NCI-H774 (cell line): Measurements from ENCODE around the gene ITPK1.

Experiments used
- DNase-seq: peaks from one replicate; lab custom pipeline; 2025; lab: John Stamatoyannopoulos, UW

The ITPK1 gene

DNA sequence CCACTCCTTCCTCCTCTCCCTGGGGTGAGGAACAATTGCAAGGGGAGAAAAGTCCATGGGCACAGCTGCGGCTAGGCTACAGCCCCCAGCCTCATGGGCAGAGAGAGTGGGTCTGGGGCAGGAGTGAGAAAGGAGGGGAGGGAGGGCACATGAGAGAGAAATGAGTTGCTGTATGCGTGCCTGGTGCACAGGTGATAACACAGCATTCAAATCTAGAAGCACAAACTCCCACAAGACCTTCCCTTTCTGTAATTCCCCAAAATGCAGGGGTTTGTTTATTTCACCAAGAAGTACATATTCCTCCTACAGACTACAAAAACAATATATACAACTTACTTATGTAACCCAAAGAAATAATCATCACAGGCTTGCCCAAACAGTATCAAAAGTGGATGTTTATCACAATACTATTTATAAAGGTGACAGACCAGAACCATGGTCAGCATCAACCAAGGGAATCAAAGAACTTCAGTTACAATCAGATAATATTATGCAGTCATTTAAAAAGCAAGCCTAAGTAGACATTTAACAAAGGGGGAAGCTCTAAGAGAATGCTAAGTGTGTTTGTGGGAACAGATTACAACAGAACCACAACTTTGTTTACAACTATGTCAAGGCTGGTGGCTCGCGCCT is 54.2 kb downstream of the ITPK1 start:
- DNase-seq, result no peak

DNA sequence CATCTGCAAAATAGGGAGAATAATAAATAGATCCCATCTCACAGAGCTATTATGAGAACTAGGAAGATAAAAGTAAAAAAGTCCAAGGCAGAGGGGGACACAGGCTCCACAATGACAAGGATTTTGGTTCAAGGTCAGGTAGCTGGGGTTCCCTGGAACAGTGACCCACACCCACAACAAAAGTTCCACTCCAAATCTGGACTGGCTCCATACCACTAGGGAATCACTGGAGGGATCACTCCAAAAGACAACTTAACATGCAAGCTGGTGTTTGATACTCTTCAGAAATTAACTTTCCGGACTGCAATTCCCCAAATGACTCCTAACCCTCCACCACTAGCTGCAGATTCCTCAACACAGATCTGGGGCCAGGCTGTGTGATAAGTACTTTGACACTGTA is 54.9 kb downstream of the ITPK1 start:
- DNase-seq, result no peak

DNA sequence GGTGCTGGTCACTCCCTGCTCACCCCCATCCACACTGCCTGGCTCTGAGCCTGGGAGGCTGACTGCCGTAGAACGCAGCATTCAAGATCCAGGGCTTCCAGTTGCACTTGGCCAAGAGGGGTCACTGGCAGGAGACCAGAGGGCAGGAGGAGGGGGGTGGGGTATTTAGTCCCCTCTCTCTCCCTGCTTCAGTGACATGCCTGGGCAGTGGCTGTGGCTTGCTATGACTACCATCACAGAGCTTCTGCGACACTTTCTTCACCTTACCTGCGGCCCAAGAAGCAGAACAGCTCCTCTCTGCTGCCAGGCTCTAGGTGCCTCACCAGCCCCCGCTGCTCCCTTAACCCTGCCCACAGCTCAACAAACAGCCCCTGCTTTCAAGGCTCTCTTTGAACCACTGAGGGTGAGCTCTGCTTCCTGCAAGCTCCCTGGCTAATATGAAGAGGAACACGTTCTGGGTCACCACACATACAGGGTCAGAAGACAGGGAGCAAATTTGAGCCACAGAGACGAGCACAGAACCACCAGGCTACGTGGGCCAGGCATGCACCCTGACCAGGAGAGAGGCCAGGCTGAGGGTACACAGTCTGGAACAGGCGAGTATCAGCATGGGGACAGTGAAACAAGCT is 55.7 kb downstream of the ITPK1 start:
- no peak for DNase-seq

DNA sequence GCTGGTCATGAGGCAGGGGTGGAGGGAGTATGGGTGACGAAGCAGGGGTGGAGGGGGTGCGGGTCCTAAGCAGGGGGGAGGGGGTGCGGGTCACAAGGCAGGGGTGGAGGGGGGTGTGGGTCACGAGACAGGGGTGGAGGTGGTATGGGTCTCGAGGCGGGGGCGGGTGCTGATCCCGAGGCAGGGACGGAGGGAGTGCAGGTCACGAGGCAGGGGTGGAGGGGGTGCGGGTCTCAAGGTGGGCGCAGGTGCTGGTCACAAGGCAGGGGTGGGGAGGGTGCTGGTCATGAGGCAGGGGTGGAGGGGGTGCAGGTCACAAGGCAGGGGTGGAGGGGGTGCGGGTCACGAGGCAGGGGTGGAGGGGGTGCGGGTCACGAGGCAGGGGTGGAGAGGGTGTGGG is 56.5 kb downstream of the ITPK1 start:
- no peak for DNase-seq

DNA sequence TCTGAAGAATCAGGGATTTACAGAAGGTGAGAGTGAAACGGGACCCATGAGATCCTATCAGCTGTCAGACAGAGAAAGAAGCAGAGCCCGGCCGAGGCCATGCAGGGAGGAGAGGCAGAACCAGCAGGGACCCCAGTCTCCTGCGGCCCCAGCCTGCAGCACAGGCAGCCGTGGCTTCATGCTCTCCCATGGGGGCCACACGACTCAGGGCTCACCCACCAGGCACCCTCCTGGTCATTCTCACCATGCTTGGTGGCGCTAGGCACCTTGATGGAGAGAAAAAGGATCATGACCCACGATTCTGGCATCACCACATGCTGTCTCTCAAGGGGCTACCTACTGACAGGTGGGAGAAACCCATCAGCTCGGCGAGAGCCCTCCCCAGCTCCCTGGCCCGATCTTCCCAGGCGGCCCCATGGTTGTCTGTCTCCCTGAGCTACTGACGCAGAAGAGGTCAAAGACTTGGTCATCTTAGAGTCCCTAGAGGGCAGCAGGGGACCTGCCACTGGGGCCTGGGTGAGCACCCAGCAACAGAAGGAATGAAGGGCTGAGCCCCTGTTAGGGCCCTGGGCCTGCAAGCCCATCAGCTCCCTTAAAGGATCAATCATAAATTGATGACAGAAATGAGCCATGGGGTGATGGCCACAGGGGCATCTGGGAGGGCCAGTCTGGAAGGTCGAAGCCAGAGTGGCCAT is 58.0 kb downstream of the ITPK1 start:
- DNase-seq, result no peak

- DNase-seq, result no peak
Observed at GRCh38 chr14:93056840-93057585, 58.7 kb downstream of the ITPK1 start.

GRCh38 chr14:93056166-93056839 is 59.4 kb downstream of the ITPK1 start:
- no peak for DNase-seq

- DNase-seq, result no peak
Observed at GRCh38 chr14:93055651-93056115, 60.0 kb downstream of the ITPK1 start.

DNA sequence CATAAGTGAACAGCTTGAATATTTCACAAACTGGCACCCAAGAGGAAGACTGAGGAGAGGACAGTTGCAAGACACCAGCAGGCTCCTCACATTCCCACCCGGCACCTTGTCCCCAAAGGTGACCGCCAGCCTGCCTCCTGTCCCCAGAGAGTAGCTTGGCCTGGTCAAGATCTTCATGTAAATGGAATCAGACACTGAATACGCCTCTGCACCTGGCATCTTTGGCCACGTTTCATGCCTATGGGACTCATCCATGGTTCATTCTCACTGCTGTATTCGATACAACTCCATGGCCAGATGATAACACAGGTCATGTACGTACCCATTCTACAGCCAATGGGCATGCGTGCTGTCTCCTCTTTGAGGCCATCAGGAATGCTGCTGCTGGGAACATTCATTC is 60.8 kb downstream of the ITPK1 start:
- no peak for DNase-seq

- DNase-seq, result no peak
Observed at GRCh38 chr14:93054006-93054405, 61.7 kb downstream of the ITPK1 start.

GRCh38 chr14:93051600-93052546 is 63.9 kb downstream of the ITPK1 start:
- DNase-seq, result no peak

DNA sequence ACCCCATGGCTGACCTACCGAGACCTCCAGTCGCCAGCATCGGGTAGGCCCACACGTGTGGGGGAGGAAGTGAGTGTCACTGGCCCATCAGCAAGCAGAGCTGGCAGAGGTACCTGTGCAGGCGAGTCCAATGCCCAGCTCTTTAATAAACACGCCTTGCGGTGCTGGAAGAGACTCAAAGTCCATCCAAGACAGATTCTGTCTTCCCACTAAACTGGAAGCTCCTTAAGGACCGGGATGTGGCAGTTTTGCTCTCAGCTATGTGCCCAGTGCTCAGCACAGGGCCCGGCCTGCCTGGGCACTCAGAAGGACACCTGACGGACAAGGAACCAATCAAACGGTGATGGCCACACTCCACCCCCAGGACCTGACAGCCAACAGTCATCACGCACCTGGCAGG is 65.0 kb downstream of the ITPK1 start:
- DNase-seq, result no peak

GRCh38 chr14:93049867-93050331 is 65.8 kb downstream of the ITPK1 start:
- DNase-seq, result no peak

GRCh38 chr14:93049315-93049714 is 66.4 kb downstream of the ITPK1 start:
- no peak for DNase-seq

- no peak for DNase-seq
Observed at GRCh38 chr14:93048843-93049242, 66.9 kb downstream of the ITPK1 start.

- no peak for DNase-seq
Observed at GRCh38 chr14:93047661-93048060, 68.1 kb downstream of the ITPK1 start.

DNA sequence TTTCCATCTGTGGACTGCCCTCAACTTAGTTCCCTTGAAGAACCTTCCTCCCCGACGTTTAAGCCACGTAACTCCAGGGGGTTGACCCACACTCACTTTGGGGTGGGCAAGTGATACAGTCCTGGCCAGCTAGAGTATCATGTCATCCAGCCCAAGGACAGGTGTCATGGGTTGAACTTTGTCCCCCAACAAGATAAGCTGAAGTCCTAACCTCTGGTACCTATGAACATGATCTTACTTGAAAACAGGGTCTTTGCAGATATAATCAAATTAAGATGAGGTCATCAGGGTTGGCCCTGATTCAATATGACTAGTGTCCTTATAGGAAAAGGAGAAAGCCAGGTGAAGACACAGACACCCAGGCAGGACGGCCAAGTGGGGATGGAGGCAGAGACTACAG is 68.6 kb downstream of the ITPK1 start:
- no peak for DNase-seq

DNA sequence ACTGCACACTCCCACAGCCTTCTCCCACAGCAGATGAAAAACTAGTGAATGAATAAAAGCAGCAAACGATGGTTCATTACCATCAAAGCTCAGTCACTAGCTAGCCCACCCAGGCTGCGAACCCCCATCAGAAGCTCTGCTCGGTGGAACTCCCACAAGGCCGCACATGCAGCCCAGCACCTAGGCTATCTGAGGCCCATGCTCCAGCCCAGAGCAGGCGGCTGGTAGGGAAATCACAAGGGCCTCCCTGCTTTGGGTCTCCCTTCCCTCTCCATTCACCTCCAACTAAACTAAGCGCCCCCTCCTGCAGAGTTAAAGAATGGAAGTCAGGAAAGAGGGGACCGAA is 69.0 kb downstream of the ITPK1 start:
- DNase-seq, result no peak

DNA sequence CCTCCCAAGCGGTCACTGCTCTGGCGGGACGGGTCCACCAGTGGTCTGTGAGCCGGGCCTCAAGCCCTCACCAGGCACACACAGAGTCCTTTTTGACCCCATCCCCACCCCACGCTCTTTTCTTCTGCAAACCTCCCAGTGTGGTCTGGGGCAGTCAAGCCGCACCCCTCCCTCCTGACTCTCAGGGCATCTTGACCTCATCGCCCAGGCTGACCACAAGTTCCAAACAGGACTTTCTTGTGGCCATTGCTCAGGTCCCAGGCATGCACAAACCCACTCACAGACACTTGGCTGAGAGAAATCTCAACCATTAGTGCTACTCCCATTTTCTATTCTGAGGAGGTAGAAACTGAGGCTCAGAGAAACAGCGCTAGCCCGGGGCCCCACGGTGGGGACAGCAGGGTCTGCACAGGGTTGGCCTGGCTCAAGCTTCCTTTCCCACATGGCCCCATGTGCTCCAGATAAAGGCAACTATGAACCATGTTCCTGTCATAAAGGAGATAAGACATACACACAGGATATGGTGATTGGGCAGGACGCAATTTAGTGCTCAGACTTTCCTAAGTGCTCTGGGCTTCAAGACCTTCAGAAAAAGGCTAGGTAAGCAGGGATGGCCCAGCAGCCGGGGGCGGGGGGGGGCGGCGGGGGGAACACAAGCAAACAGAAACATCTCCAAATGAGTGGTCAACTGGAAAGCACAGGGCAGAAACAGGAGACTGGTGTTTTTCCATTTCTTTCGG is 69.6 kb downstream of the ITPK1 start:
- no peak for DNase-seq

DNA sequence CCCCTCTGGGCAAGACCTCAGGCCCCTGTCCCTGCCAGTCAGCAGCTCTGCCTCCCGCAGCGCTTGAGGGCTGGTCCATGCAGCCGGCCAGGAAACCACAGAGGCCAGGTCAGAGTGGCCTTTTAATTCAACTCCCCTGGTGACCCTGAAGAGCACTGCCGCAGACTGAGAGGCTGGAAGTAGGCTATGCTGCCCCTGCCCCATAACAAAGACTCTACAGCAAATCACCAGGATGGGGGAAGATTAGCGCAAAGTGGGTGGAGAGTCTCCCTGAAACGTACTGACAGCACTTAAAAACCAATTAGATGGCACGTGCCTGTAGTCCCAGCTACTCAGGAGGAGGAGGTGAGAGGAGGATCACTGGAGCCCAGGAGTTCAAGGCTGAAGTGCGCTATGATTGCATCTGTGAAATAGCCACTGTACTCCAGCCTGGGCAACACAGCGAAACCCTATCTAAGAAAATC is 70.5 kb downstream of the ITPK1 start:
- DNase-seq, result no peak
